GM18499 (cell line): Measurements from ENCODE around the gene SPRY2.
"Not testable (repeated sequence)": the region's sequence is repeated elsewhere in the genome, so short reads cannot be mapped to it uniquely, and the experiment has no call there.

Experiments
- ATAC-seq: cut with Tn5 transposase; IDR thresholded peaks from one replicate; pipeline ENCODE4 v1.9.1; 2021; ENCODE audit warnings: moderate number of reproducible peaks; ENCODE audit not compliant: insufficient read depth, unreplicated experiment

Gene SPRY2

GRCh38 chr13:80355496-80356094, 14.7 kb upstream of the SPRY2 start:
- ATAC-seq: not testable (repeated sequence)

- ATAC-seq: no peak
Measured at GRCh38 chr13:80348750-80349149, 7.8 kb upstream of the SPRY2 start.

- no peak for ATAC-seq
Measured at GRCh38 chr13:80348314-80348713, 7.4 kb upstream of the SPRY2 start.

- no peak for ATAC-seq
Measured at GRCh38 chr13:80345771-80346510, 5.0 kb upstream of the SPRY2 start.

GRCh38 chr13:80344032-80344431, 3.1 kb upstream of the SPRY2 start:
- ATAC-seq: not testable (repeated sequence)

GRCh38 chr13:80342471-80343371, 1.8 kb upstream of the SPRY2 start:
- peak; percentile 40 for ATAC-seq

GRCh38 chr13:80341756-80342370, 937 bp upstream of the SPRY2 start:
- no peak for ATAC-seq

GRCh38 chr13:80340651-80341100, 250 bp downstream of the SPRY2 start:
- no peak for ATAC-seq

GRCh38 chr13:80339912-80340650, 845 bp downstream of the SPRY2 start:
- ATAC-seq: no peak

GRCh38 chr13:80339563-80339911, 1.4 kb downstream of the SPRY2 start:
- ATAC-seq: no peak

- no peak for ATAC-seq
Measured at GRCh38 chr13:80338781-80339562, 2.0 kb downstream of the SPRY2 start.

GRCh38 chr13:80337288-80338081, 3.4 kb downstream of the SPRY2 start:
- no peak for ATAC-seq

GRCh38 chr13:80336776-80337287, 4.1 kb downstream of the SPRY2 start:
- ATAC-seq: no peak

GRCh38 chr13:80336370-80336769, 4.6 kb downstream of the SPRY2 start:
- ATAC-seq: no peak

GRCh38 chr13:80334597-80335260, 6.2 kb downstream of the SPRY2 start:
- no peak for ATAC-seq

GRCh38 chr13:80331984-80332383, 8.9 kb downstream of the SPRY2 start:
- ATAC-seq: no peak

- no peak for ATAC-seq
Measured at GRCh38 chr13:80329250-80329649, 11.7 kb downstream of the SPRY2 start.

GRCh38 chr13:80319004-80319403, 21.9 kb downstream of the SPRY2 start:
- no peak for ATAC-seq
